Loucy (cell line): ENCODE data around the gene LENG9.

ENCODE experiments used
- H2AFZ ChIP-seq: fragments of 200-600 bp; sonication (generic); 2 replicates; pipeline ENCODE4 v1.6.0; 2016; ENCODE audit warnings: antibody characterized with exemption, mild to moderate bottlenecking, low read length, moderate library complexity
- H3F3A ChIP-seq: fragments of 200-600 bp; 2 replicates; pipeline ENCODE4 v1.6.0; 2016; ENCODE audit warnings: antibody characterized with exemption, low read depth, mild to moderate bottlenecking
- H3K27me3 ChIP-seq: fragments of 200-600 bp; sonication (generic); 2 replicates; pipeline ENCODE4 v1.6.1; 2014; ENCODE audit warnings: low read length, mild to moderate bottlenecking; ENCODE audit not compliant: insufficient read depth, poor library complexity, severe bottlenecking
- H3K36me3 ChIP-seq: fragments of 200-600 bp; sonication (generic); 2 replicates; pipeline ENCODE4 v1.6.1; 2016; ENCODE audit warnings: low read length; ENCODE audit not compliant: insufficient read depth
- H3K4me1 ChIP-seq: fragments of 200-600 bp; sonication (generic); 2 replicates; pipeline ENCODE4 v1.5.1; 2014; ENCODE audit warnings: low read length, mild to moderate bottlenecking; ENCODE audit not compliant: insufficient read depth, poor library complexity, severe bottlenecking
- H3K4me2 ChIP-seq: fragments of 200-600 bp; sonication (generic); 2 replicates; pipeline ENCODE4 v1.6.0; 2014; ENCODE audit warnings: antibody characterized with exemption, low read length, low read depth, mild to moderate bottlenecking; ENCODE audit not compliant: poor library complexity, severe bottlenecking
- H3K4me3 ChIP-seq: fragments of 200-600 bp; sonication (generic); 2 replicates; pipeline ENCODE4 v1.5.1; 2014; ENCODE audit warnings: low read length, mild to moderate bottlenecking, mixed read lengths; ENCODE audit not compliant: poor library complexity, severe bottlenecking
- H3K79me2 ChIP-seq: fragments of 200-600 bp; sonication (generic); 2 replicates; pipeline ENCODE4 v1.6.1; 2014; ENCODE audit warnings: low read length; ENCODE audit not compliant: insufficient read depth
- H3K9ac ChIP-seq: fragments of 200-600 bp; sonication (generic); 2 replicates; pipeline ENCODE4 v1.6.0; 2014; ENCODE audit warnings: mild to moderate bottlenecking, low read depth, low read length, moderate library complexity; ENCODE audit not compliant: poor library complexity, severe bottlenecking
- H3K9me2 ChIP-seq: fragments of 200-600 bp; sonication (generic); replicated peaks from 2 replicates; pipeline ENCODE4 v1.6.1; 2016; ENCODE audit warnings: low read depth, low read length, mixed read lengths
- H3K9me3 ChIP-seq: fragments of 200-600 bp; sonication (generic); 2 replicates; pipeline ENCODE4 v1.6.1; 2014; ENCODE audit warnings: mild to moderate bottlenecking, antibody characterized with exemption, low read length, low read depth; ENCODE audit not compliant: insufficient read depth
- H4K20me1 ChIP-seq: fragments of 200-600 bp; sonication (generic); 2 replicates; pipeline ENCODE4 v1.6.0; 2014; ENCODE audit warnings: antibody characterized with exemption, low read length, mild to moderate bottlenecking; ENCODE audit not compliant: insufficient read depth, poor library complexity, severe bottlenecking
- CTCF ChIP-seq: fragments of 200-600 bp; sonication (generic); conservative IDR thresholded peaks from 2 replicates; pipeline ENCODE4 v1.5.1; 2014; ENCODE audit warnings: mild to moderate bottlenecking, antibody characterized with exemption, low read length
- EZH2phosphoT487 ChIP-seq: fragments of 200-600 bp; IDR thresholded peaks from 2 replicates; pipeline ENCODE4 v1.6.1; 2018; ENCODE audit warnings: antibody characterized with exemption, mild to moderate bottlenecking, moderate library complexity, borderline replicate concordance

Gene LENG9

GRCh38 chr19:54462655-54463530 lies 685 bp downstream of the LENG9 start:
- Histone ChIP-seq H3K9ac (no peak overlapping the region), H3K36me3 (peaks cover 32% of the 10 kb centered on the region; the same call in 1 of the 2 replicates), H3K4me1 (peaks cover 8% of the 10 kb centered on the region), H3K4me3 (no peak overlapping the region), H3K9me2 (no peaks in the 10 kb centered on the region), H3K79me2 (no peaks in the 10 kb centered on the region), H3F3A (peaks cover 5% of the 10 kb centered on the region; the same call in 1 of the 2 replicates), H2AFZ (no peak overlapping the region), H3K27me3 (no peaks in the 10 kb centered on the region), H3K4me2 (no peak overlapping the region), H3K9me3 (no peaks in the 10 kb centered on the region), H4K20me1 (peaks cover 26% of the 10 kb centered on the region)
- TF ChIP-seq EZH2phosphoT487 = no peak
- no peak for TF ChIP-seq CTCF

- no peak overlapping the region for H3K9ac ChIP-seq
- peaks cover 26% of the 10 kb centered on the region for H4K20me1 ChIP-seq
- H3K4me1 ChIP-seq = peaks cover 8% of the 10 kb centered on the region
- H3K9me3 ChIP-seq = no peaks in the 10 kb centered on the region
- no peak overlapping the region for H3K4me2 ChIP-seq
- no peaks in the 10 kb centered on the region for H3K79me2 ChIP-seq
- no peaks in the 10 kb centered on the region for H3K27me3 ChIP-seq
- no peak overlapping the region for H2AFZ ChIP-seq
- TF ChIP-seq EZH2phosphoT487 = no peak
- TF ChIP-seq CTCF = no peak
- H3F3A ChIP-seq = peaks cover 5% of the 10 kb centered on the region; the same call in 1 of the 2 replicates
- H3K9me2 ChIP-seq = no peaks in the 10 kb centered on the region
- H3K4me3 ChIP-seq = no peak overlapping the region
- H3K36me3 ChIP-seq = peaks cover 40% of the 10 kb centered on the region; the same call in 1 of the 2 replicates
Measured at GRCh38 chr19:54462047-54462654, 1.4 kb downstream of the LENG9 start.

GRCh38 chr19:54461613-54462012 lies 2.0 kb downstream of the LENG9 start:
- Histone ChIP-seq H3K27me3 (no peaks in the 10 kb centered on the region), H3K4me2 (no peak overlapping the region), H3K36me3 (peaks cover 45% of the 10 kb centered on the region; the same call in 1 of the 2 replicates), H3K9me3 (no peaks in the 10 kb centered on the region), H3K79me2 (no peaks in the 10 kb centered on the region), H3K4me1 (peaks cover 8% of the 10 kb centered on the region), H3K9me2 (no peaks in the 10 kb centered on the region), H3F3A (peaks cover 5% of the 10 kb centered on the region; the same call in 1 of the 2 replicates), H2AFZ (no peak overlapping the region), H3K9ac (no peak overlapping the region), H3K4me3 (no peak overlapping the region), H4K20me1 (peaks cover 26% of the 10 kb centered on the region)
- TF ChIP-seq EZH2phosphoT487 (no peak), CTCF (no peak)
